GM21367 (cell line): ENCODE data around the gene VAV2.
"Not testable (repeated sequence)": the region's sequence is repeated elsewhere in the genome, so short reads cannot be mapped to it uniquely, and the experiment has no call there.

Experiments used
- ATAC-seq: cut with Tn5 transposase; IDR thresholded peaks from one replicate; pipeline ENCODE4 v1.9.1; 2021; ENCODE audit not compliant: unreplicated experiment

Gene VAV2

GRCh38 chr9:133971981-133972941 is 19.9 kb downstream of the VAV2 start:
- no peak for ATAC-seq

- no peak for ATAC-seq
Measured at GRCh38 chr9:133971121-133971951, 20.8 kb downstream of the VAV2 start.

GRCh38 chr9:133970581-133971058 is 21.5 kb downstream of the VAV2 start:
- no peak for ATAC-seq

GRCh38 chr9:133969681-133970580 is 22.2 kb downstream of the VAV2 start:
- ATAC-seq: no peak

GRCh38 chr9:133968966-133969617 is 23.0 kb downstream of the VAV2 start:
- no peak for ATAC-seq

GRCh38 chr9:133968428-133968827 is 23.7 kb downstream of the VAV2 start:
- ATAC-seq: no peak

GRCh38 chr9:133967024-133967741 is 24.9 kb downstream of the VAV2 start:
- ATAC-seq: no peak

GRCh38 chr9:133964463-133964862 is 27.7 kb downstream of the VAV2 start:
- ATAC-seq: no peak

GRCh38 chr9:133963166-133963565 is 29.0 kb downstream of the VAV2 start:
- no peak for ATAC-seq

GRCh38 chr9:133962341-133962740 is 29.8 kb downstream of the VAV2 start:
- ATAC-seq: no peak

GRCh38 chr9:133961226-133962165 is 30.6 kb downstream of the VAV2 start:
- ATAC-seq: no peak

- no peak for ATAC-seq
Measured at GRCh38 chr9:133960568-133961129, 31.5 kb downstream of the VAV2 start.

GRCh38 chr9:133959966-133960567 is 32.1 kb downstream of the VAV2 start:
- no peak for ATAC-seq

- ATAC-seq: no peak
Measured at GRCh38 chr9:133959171-133959570, 33.0 kb downstream of the VAV2 start.

- ATAC-seq: peak; percentile 28
Measured at GRCh38 chr9:133958756-133959155, 33.4 kb downstream of the VAV2 start.

- ATAC-seq: not testable (repeated sequence)
Measured at GRCh38 chr9:133957772-133958171, 34.4 kb downstream of the VAV2 start.

- ATAC-seq: no peak
Measured at GRCh38 chr9:133957328-133957727, 34.8 kb downstream of the VAV2 start.
